NCI-H748 (cell line): ENCODE measurements around the gene DSTYK.
A peak's percentile ranks its signal among the peaks of the same experiment; 100 is the strongest.

Source experiments
- DNase-seq: peaks from one replicate; lab custom pipeline; 2025; ENCODE audit not compliant: unreplicated experiment; lab: John Stamatoyannopoulos, UW

DSTYK gene

DNA sequence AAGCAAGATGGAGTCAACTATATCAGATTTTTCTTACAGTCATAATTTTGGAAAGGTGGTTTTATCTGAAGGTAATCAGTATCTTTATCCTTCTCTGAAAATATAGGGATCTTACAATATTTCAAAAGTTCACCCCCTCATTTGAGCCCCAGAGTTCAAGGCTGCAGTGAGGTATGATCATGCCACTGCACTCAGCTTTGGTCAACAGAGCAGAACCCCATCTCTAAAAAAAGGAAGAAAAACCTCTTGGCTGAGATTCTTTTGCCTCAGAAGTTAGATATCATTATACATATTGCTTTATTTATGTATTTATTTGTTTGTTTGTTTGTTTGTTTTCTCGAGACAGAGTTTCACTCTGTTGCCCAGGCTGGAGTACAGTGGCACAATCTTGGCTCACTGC, 78.2 kb downstream of the DSTYK start:
- no peak for DNase-seq

DNA sequence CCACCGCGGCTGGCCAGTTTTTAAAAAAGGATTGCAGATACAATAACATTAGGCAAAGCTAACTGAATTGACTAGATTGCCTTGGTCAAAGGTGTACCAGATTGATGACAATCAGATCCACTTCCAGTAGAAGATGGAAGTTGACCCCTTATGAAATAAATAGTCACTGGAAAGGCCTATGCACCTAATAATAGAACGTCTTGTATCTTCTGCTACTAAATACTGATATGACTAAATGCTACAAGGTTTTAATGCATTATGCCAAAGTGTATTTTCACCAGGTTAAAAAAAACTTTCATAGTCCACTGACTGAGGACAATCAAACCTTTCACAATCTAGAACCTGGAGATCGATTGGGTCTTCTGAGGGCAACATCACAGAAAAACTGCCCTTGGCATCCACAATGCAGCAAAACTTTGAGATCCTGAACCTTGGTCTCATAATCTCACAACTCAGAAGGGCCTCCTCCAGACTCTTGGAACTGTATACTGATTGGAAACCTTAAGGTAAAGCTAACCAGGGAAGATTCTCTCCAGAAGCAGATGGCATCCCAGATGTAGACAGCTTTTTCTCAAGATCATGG, 82.0 kb downstream of the DSTYK start:
- no peak for DNase-seq

DNA sequence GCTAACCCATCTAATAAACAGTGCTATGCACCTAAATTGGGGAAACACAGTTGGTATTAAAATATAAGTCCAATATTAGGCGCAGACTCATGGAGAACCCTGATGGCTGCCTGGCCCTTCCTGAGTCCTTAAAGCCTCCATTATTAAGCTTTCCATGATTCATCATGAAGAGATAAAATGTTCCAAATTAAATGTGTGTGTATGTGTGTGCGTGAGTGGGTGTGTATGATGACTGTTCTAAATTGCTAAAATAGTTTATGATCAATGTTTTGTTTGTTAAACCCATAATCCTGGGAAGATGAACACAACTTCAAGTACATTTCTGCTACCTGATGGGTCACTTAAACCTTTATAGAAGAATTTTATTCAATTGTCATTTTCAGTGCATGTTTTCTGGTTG, 83.5 kb downstream of the DSTYK start:
- no peak for DNase-seq

DNA sequence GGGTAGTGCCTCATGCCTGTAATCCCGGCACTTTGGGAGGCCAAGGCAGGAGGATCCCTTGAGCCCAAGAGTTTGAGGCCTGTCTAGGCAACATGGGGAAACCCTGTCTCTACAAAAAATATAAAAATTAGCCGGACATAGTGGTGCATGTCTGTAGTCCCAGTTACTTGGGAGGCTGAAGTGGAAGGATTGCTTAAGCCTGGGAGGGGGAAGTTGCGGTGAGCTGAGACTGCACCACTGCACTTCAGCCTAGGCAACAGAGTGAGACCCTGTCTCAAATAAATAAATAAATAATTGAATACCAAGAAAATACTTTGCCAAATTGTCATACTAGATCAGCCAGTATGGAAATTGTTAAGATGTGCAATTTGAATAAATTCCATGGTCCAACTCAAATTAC, 83.9 kb downstream of the DSTYK start:
- no peak for DNase-seq

DNA sequence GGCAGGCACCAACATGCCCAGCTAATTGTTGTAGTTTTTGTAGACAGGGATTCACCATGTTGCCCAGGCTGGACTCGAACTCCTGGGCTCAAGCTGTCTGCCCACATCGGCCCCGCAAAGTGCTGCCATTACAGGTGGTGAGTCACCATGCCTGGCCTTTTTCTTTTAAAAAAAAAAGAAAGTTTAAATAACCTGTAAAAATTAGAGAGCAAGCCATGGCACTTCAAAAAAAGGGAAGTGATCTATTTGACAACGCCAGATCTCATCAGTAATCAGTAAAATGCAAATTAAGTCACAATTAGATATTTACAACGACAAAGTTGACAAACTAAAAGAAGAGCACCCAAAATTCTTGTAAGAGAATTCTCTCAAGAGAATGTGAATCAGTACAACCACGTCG, 86.8 kb downstream of the DSTYK start:
- DNase-seq, result no peak

DNA sequence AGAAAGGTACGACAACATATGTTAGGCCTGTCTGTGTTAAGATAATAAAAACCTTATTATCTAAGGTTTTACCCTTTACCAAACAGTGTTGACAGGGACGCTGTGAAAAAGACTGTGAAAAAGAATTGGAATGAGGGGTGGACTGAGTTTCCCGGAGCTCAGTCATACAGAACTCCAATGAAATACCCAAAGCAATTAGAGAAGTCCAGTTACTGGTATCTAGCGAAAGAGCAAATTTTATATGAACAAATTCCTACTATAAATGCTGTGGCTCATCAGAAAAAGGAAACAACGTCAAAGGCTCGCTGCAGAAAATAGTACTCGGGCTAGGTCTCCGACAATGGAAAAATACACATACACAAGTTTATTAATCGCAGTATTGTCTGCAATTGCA, 89.0 kb downstream of the DSTYK start:
- DNase-seq, result no peak

DNA sequence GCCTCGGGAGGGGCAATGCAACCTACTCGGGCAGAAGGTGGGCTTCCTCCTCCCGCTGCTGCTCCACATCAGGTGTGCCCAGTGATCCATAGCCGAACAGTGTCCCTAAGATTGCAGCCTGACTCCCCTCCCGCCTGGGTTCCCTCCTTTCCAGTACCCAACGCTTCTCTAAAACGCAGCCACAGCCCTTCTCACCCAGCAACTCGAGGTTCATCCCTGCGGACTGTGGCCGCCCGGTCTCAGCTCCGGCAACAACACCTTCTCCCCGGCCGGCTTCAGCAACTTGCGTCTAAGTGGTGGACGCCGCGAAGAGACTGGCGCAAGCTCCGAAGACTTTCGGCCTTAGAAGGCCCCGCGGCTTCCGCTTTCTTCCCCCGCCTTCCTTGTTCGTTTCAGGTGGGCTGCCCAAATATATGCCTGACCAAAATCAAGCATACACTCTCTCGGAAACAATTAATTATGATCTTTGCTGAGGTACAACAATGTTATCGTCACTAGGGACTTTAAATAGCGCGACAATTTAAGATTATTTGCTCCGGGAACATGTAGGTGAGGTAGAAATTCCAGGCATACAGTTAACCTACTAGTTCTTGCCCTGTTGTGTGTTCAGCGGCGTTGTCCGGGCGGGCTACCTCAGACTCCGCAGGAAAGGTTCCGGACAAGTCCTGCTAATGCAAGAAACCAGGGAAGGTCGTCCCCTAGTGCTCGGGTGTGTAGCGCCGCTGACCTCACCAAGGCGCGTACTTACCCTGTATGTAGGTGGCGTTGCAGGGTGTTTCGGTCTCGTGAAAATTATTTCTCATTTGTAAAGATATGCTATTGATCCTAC, 89.6 kb downstream of the DSTYK start, which contains the start of gene RBBP5:
TSS of gene RBBP5 (minus strand) at position 319 of the 829 bp plus-strand sequence. CDS start at position 214, 105 bp downstream.
- DNase-seq, result peak; percentile 94

DNA sequence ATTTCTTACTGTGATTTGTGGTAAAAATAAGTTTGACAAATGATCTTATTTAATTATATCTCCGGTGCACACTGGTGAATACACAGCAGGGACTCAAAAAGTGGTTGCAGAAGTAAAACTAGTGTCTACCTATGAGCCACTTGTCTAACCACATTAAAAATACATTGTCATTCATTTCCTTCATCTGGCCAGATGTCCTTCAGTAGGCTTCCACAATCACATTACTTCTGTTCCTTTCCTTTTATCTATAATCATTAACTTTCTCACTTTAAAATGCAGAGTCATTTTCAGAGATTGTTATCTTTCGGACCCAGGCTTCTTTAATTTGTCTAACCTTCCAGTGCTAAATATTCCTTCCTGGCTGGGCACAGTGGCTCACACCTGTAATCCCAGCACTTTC, 92.8 kb downstream of the DSTYK start:
- DNase-seq, result no peak

DNA sequence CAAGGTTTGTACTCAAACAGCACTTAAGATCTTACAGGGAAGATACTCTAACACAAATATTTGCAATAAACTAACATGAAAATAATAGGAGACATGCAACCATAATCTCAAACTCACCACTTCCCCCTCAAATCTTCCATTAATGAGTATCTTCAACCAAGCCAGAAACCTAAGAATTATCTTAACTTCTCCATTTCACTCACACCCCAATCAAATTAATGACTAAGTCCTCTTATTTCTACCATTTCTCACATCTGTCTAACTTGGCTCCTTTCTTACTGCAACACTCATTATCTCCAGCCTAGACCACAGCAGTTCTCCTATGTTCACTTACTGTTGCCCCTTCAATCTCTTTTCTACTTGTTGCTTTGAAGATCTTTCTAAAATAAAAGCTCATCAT, 100.1 kb downstream of the DSTYK start:
- no peak for DNase-seq

DNA sequence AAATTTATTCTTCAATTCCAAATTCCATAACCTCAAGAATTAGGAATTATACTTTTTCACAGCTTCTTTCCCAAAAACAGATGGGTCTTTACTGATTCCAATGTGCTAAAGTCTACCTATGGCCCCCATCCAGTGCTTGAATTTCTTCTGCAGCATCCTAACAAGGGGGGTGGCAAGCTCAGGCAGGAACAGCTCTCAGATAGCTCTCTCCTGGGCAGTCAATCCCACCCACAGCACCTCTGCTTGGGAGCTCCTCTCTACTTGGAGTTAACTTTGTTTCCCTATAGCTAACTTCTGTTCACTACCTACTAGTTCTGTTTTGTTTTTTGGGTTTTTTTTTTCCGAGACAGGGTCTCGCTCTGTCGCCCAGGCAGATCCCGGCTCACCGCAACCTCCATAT, 101.8 kb downstream of the DSTYK start:
- DNase-seq, result no peak

DNA sequence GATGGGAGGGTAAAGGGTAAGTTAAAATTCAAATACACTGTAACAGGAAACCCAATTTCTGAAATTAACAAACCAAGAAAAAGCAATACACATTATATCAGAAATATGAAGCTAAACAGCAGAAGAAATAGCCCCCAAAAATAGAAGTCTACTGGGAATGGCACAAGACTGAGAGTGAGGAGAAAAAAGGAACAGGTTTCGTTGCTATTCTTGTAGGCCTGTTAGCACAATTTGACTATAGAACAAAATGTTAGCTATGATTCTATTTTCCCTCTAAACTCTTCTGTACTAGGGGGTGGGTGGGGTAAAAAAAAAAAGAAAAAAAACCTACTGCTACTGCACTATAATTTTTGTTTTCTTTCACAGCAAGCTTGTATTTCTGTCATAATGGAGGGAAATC, 102.2 kb downstream of the DSTYK start:
- DNase-seq, result no peak

DNA sequence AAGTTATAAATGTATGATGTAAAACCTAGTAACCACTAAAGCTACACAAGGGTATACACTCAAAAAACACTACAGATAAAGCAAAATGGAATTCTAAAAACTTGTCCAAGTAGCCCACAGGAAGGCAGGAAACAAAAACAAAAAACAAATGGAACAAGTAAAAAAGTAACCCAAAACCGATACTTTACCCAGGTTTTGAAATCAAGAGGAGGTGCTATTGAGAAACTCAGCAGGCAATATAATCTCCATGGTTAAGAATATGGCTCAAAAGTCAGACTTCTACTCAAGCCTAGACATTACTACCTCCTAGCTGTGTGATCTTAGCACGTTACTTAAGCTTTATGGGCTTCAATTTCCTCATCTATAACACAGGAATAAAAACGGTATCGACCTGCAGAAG, 103.0 kb downstream of the DSTYK start:
- DNase-seq, result no peak

DNA sequence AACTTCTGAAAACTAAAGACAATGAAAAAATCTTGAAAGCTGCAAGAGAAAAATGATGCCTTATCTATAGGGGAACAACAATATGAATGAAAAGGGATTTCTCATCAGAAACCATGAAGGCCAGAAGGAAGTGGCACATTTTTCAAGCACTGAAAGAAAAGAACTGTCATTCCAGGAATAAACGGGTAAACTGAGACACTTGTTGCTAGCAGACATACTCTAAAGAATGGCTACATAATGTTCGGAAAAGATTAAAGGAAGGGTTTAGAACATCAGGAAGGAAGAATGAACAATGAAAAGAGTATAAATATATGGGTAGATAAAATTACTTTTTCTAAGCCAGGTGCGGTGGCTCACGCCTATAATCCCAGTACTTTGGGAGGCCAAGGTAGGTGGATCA, 104.2 kb downstream of the DSTYK start:
- DNase-seq, result no peak

DNA sequence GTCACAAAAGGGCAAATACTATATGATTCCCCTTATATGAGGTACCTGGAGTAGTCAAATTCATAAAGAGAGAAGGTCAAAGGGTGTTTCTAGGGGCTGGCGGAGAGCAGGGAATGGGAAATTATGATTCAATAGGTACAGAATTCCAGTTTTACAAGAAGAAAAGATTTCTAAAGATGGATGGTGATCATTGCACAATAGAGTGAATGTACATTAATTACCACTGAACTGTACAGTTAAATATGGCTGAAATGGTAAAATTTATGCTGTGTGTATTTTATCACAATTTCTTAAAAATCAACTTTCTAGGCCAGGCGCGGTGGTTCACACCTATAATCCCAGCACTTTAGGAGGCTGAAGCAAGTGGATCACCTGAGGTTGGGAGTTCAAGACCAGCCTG, 109.1 kb downstream of the DSTYK start:
- DNase-seq, result no peak

DNA sequence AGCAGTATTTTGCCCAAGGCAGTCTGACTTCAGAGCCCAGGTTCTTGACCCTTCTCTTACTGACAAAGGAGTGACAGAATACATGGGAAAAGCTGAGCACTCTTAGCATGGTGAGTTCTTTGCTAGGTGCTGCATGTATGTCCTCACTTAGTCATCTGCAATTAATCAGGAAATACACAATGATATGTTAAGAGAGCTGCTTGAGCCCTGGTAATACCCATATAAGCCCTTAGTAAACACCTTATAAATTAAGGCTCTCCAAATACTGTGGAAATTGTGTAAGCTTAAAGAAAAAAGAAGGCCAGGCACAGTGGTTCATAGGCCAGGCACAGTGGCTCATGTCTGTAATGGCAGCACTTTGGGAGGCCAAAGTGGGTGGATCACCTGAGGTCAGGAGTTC, 113.3 kb downstream of the DSTYK start:
- DNase-seq, result no peak

DNA sequence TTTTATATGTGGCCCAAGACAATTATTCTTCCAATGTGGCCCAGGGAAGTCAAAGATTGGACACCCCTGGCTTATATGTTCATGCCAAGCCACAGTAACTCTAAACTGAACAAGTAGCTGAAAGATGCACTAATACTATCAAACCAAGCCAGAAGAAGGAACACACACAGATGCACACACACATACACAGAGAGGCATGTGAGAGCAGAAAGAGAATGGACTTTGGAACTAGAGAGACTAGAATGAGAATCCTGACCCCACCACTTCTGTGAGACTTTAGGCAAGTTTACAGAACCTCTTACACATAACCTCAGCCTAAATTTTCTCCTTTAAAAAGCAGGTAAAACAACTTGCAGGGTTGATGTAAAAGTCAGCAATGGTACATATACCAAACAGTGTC, 116.1 kb downstream of the DSTYK start:
- no peak for DNase-seq
